Measurements from ENCODE around the gene SLC9A5.

Gene SLC9A5

GRCh38 chr16:67270931-67271338, 22.2 kb downstream of the SLC9A5 start:
- Histone ChIP-seq H3K4me1 (ENCODE audit: control insufficient read depth, low read depth, low read length) (no peaks in the 10 kb centered on the region), H3K4me3 (ENCODE audit: low read length) (no peak overlapping the region), H3K36me3 (ENCODE audit: control insufficient read depth, low read depth, low read length) (no peaks in the 10 kb centered on the region)

GRCh38 chr16:67271446-67271845, 22.7 kb downstream of the SLC9A5 start:
- Histone ChIP-seq H3K36me3 (ENCODE audit: control insufficient read depth, low read depth, low read length) (no peaks in the 10 kb centered on the region), H3K9ac (ENCODE audit: low read length) (no peak overlapping the region), H3K27me3 (ENCODE audit: control insufficient read depth, insufficient read depth, low read length) (no peaks in the 10 kb centered on the region), H3K27ac (ENCODE audit: low read length) (no peak overlapping the region), H3K4me1 (ENCODE audit: control insufficient read depth, low read depth, low read length) (no peaks in the 10 kb centered on the region), H3K9me3 (ENCODE audit: control insufficient read depth, low read depth, low read length) (no peaks in the 10 kb centered on the region), H3K4me3 (ENCODE audit: low read length) (no peak overlapping the region)

More at GRCh38 chr16:67270931-67271338, 22.2 kb downstream of the SLC9A5 start:
- Histone ChIP-seq H3K27ac (ENCODE audit: low read length) (no peak overlapping the region), H3K9ac (ENCODE audit: low read length) (no peak overlapping the region), H3K9me3 (ENCODE audit: control insufficient read depth, low read depth, low read length) (no peaks in the 10 kb centered on the region), H3K27me3 (ENCODE audit: control insufficient read depth, insufficient read depth, low read length) (no peaks in the 10 kb centered on the region)

DNA sequence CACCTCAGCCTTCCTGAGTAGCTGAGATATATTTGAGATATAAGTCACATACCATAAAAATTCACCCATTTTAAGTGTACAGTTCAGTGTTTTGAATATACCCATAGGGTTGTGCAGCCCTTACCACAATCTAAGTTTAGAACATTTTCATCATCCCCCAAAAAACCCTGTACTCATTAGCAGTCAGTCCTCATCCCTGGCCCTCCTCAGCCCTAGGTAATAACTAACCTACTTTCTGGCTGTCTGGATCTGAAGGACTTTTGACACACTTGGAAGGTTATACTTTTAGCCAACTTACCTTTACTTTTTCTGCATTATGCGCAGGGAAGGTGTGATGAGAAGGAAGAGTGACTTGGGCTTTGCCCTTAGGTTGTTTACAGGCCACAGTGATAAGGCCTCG, 26.5 kb downstream of the SLC9A5 start:
- no peaks in the 10 kb centered on the region for H3K9me3 ChIP-seq (ENCODE audit: control insufficient read depth, low read depth, low read length)
- H3K4me3 ChIP-seq (ENCODE audit: low read length): no peak overlapping the region
- no peak overlapping the region for H3K27ac ChIP-seq (ENCODE audit: low read length)
- no peaks in the 10 kb centered on the region for H3K36me3 ChIP-seq (ENCODE audit: control insufficient read depth, low read depth, low read length)
- peaks cover 14% of the 10 kb centered on the region for H3K27me3 ChIP-seq (ENCODE audit: control insufficient read depth, insufficient read depth, low read length)
- H3K4me1 ChIP-seq (ENCODE audit: control insufficient read depth, low read depth, low read length): no peaks in the 10 kb centered on the region
- H3K9ac ChIP-seq (ENCODE audit: low read length): no peak overlapping the region

- Histone ChIP-seq H3K9me3 (ENCODE audit: control insufficient read depth, low read depth, low read length) (no peaks in the 10 kb centered on the region), H3K4me3 (ENCODE audit: low read length) (no peak overlapping the region), H3K27me3 (ENCODE audit: control insufficient read depth, insufficient read depth, low read length) (peaks cover 14% of the 10 kb centered on the region), H3K4me1 (ENCODE audit: control insufficient read depth, low read depth, low read length) (no peaks in the 10 kb centered on the region), H3K36me3 (ENCODE audit: control insufficient read depth, low read depth, low read length) (no peaks in the 10 kb centered on the region), H3K9ac (ENCODE audit: low read length) (no peak overlapping the region), H3K27ac (ENCODE audit: low read length) (no peak overlapping the region)
These were observed 28.7 kb downstream of the SLC9A5 start for GRCh38 chr16:67277294-67277998.

DNA sequence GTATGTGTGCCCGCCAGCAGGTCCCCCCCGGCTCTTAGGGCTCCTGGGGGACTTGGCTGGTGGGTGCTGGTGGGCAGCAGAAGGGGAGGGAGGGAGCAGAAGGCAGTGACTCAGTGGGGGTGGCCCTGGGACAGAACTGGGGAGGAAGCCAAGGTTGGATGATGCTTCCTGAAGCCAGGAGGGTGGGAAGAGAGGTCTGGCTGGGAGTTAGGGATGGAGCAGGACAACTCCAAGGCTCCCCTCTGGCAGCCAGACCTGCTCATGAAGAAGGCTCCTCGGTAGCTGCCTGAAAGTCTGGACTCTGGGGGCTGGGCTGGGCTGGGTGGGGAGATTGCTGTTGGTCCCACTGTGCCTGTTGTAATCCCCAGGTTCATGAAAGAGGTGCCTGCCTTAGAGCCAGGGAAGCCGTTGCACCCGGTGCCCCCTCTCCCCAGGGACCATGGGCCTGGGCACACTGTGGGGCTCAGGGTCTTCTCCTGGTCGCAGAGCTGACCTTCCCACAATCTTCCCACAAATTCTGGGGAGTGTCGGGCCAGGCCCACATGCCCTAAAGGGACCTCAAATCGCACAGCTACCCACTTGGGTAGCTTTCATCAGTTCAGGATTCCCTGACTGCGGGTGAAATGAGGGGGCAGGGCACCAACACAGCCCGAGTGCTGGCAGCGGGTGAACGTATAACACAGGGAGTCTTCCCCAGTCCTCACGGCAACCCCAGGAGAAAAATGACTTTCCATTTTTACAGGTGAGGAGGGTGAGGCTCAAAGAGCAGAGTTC, 29.4 kb downstream of the SLC9A5 start:
- Histone ChIP-seq H3K36me3 (ENCODE audit: control insufficient read depth, low read depth, low read length) (no peaks in the 10 kb centered on the region), H3K27me3 (ENCODE audit: control insufficient read depth, insufficient read depth, low read length) (peaks cover 14% of the 10 kb centered on the region), H3K9me3 (ENCODE audit: control insufficient read depth, low read depth, low read length) (no peaks in the 10 kb centered on the region), H3K4me3 (ENCODE audit: low read length) (peak overlapping the region; percentile 58), H3K4me1 (ENCODE audit: control insufficient read depth, low read depth, low read length) (no peaks in the 10 kb centered on the region), H3K27ac (ENCODE audit: low read length) (no peak overlapping the region), H3K9ac (ENCODE audit: low read length) (no peak overlapping the region)

GRCh38 chr16:67278773-67279295, 30.1 kb downstream of the SLC9A5 start:
- Histone ChIP-seq H3K27ac (ENCODE audit: low read length) (no peak overlapping the region), H3K9ac (ENCODE audit: low read length) (no peak overlapping the region), H3K27me3 (ENCODE audit: control insufficient read depth, insufficient read depth, low read length) (peaks cover 14% of the 10 kb centered on the region), H3K36me3 (ENCODE audit: control insufficient read depth, low read depth, low read length) (no peaks in the 10 kb centered on the region), H3K4me3 (ENCODE audit: low read length) (peak overlapping the region; percentile 58), H3K9me3 (ENCODE audit: control insufficient read depth, low read depth, low read length) (no peaks in the 10 kb centered on the region), H3K4me1 (ENCODE audit: control insufficient read depth, low read depth, low read length) (no peaks in the 10 kb centered on the region)

DNA sequence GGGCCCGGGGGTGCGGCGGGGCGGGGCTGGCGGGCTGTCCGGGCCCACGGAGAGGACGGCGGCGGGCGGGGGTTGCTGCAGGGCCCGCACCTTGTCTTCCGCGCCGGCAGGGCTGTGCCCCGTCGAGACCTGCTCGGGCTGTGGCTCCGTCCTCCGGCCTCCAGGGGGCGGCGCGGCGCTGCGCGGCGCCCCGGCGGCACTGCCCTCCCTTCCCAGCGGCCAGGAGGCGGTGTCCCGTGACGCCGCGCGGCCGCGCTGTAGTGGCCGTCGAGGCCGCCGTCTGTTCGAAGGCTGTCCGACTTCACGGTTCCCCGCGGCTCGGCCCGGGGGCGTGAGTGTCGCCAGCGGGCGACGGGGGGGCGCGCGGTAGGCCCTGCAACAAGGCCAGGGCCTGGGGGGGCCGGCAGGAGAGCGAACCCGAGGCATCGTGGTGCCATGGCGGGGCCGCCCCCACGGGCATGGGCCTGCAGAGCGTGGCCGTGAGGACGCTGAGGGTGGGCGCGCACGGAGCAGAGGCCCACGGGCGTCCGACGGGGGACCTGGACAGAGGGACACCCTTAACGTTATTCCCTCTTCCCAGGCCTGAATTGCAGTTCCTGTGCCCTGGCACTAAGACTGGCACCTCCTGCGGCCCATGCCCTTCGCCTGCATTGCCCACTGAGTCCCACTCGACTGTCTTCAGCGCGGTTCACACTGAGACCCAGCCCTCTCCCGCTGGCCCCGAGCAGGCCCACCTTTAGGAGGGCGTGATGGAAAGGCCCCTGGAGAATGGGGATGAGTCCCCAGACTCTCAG, 30.7 kb downstream of the SLC9A5 start, which contains the start of gene PLEKHG4:
Gene PLEKHG4, plus strand, starts transcription at position 237 of the 794 bp plus-strand sequence. Its CDS starts 513 bp downstream, at position 750.
- Histone ChIP-seq H3K9me3 (ENCODE audit: control insufficient read depth, low read depth, low read length) (no peaks in the 10 kb centered on the region), H3K36me3 (ENCODE audit: control insufficient read depth, low read depth, low read length) (no peaks in the 10 kb centered on the region), H3K4me1 (ENCODE audit: control insufficient read depth, low read depth, low read length) (no peaks in the 10 kb centered on the region), H3K27me3 (ENCODE audit: control insufficient read depth, insufficient read depth, low read length) (peaks cover 14% of the 10 kb centered on the region), H3K4me3 (ENCODE audit: low read length) (peak within 1 kb of the TSS; percentile 58), H3K9ac (ENCODE audit: low read length) (no peak within 1 kb of the TSS), H3K27ac (ENCODE audit: low read length) (no peak within 1 kb of the TSS)

DNA sequence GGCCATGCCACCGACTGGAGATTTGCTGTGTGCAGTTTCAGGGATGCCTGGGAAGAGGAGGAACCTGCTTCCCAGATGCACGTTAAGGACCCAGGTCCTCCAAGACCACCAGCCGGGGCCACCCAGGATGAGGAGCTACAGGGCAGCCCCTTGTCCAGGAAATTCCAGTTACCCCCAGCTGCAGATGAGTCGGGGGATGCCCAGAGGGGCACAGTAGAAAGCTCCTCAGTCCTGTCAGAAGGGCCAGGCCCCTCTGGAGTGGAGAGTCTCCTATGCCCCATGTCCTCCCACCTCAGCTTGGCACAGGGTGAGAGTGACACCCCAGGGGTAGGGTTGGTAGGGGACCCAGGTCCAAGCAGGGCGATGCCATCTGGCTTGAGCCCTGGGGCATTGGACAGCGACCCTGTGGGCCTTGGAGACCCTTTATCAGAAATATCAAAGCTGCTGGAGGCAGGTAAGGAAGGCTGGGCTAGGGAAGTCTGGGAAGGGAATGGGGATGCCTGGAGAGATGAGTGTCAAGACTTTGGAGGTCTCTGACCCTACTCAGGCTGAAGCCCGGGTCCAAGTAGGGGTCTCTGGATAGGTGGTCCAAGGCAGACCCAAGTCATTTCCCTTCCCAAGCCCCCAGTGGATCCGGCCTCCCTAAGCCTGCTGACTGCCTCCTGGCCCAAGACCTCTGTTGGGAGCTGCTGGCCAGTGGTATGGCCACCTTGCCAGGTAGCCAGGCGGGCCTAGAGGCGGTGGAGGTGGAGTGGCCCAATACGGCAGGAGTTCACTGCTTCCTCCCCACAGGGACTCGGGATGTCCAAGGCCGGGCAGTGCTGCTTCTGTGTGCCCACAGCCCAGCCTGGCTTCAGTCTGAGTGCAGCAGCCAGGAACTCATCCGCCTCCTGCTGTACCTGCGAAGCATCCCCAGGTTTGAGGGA, 31.6 kb downstream of the SLC9A5 start:
- no peak overlapping the region for H3K9ac ChIP-seq (ENCODE audit: low read length)
- peaks cover 14% of the 10 kb centered on the region for H3K27me3 ChIP-seq (ENCODE audit: control insufficient read depth, insufficient read depth, low read length)
- H3K4me3 ChIP-seq (ENCODE audit: low read length): no peak overlapping the region
- no peak overlapping the region for H3K27ac ChIP-seq (ENCODE audit: low read length)
- H3K36me3 ChIP-seq (ENCODE audit: control insufficient read depth, low read depth, low read length): no peaks in the 10 kb centered on the region
- H3K4me1 ChIP-seq (ENCODE audit: control insufficient read depth, low read depth, low read length): no peaks in the 10 kb centered on the region
- no peaks in the 10 kb centered on the region for H3K9me3 ChIP-seq (ENCODE audit: control insufficient read depth, low read depth, low read length)

GRCh38 chr16:67281536-67282446, 33.0 kb downstream of the SLC9A5 start:
- Histone ChIP-seq H3K27ac (ENCODE audit: low read length) (no peak overlapping the region), H3K4me1 (ENCODE audit: control insufficient read depth, low read depth, low read length) (no peaks in the 10 kb centered on the region)

DNA sequence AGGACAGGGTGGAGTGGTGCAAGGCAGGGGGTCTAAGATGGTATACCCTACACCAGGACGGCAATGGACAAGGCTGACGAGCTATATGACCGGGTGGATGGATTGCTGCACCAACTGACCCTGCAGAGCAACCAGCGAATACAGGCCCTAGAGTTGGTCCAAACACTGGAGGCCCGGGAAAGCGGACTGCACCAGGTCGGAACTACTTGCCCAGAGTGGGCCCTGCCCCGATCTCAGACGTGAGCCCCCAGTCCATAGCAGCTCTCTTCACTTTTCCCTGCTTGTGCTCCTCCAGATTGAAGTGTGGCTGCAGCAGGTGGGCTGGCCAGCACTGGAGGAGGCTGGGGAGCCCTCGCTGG, 33.6 kb downstream of the SLC9A5 start:
- no peak overlapping the region for H3K4me3 ChIP-seq (ENCODE audit: low read length)
- no peaks in the 10 kb centered on the region for H3K9me3 ChIP-seq (ENCODE audit: control insufficient read depth, low read depth, low read length)
- H3K27me3 ChIP-seq (ENCODE audit: control insufficient read depth, insufficient read depth, low read length): peaks cover 14% of the 10 kb centered on the region

More at GRCh38 chr16:67281536-67282446, 33.0 kb downstream of the SLC9A5 start:
- H3K27me3 ChIP-seq (ENCODE audit: control insufficient read depth, insufficient read depth, low read length): peaks cover 14% of the 10 kb centered on the region
- no peaks in the 10 kb centered on the region for H3K9me3 ChIP-seq (ENCODE audit: control insufficient read depth, low read depth, low read length)
- H3K9ac ChIP-seq (ENCODE audit: low read length): no peak overlapping the region
- H3K36me3 ChIP-seq (ENCODE audit: control insufficient read depth, low read depth, low read length): no peaks in the 10 kb centered on the region
- H3K4me3 ChIP-seq (ENCODE audit: low read length): no peak overlapping the region

More for the DNA sequence above, 33.6 kb downstream of the SLC9A5 start:
- no peaks in the 10 kb centered on the region for H3K36me3 ChIP-seq (ENCODE audit: control insufficient read depth, low read depth, low read length)
- H3K27ac ChIP-seq (ENCODE audit: low read length): no peak overlapping the region
- H3K4me1 ChIP-seq (ENCODE audit: control insufficient read depth, low read depth, low read length): no peaks in the 10 kb centered on the region
- no peak overlapping the region for H3K9ac ChIP-seq (ENCODE audit: low read length)
